Activated effector memory CD4-positive, alpha-beta T cell treated with Interleukin-2 at 50 U/mL for 16 hours (primary cell): ENCODE measurements around the gene STAM.
"Not testable (repeated sequence)": the region's sequence is repeated elsewhere in the genome, so short reads cannot be mapped to it uniquely, and the experiment has no call there.

Experiments used
- DNase-seq: peaks from one replicate; pipeline ENCODE4 v3.0.0-alpha.2; 2020

The STAM gene

GRCh38 chr10:17682236-17682946, 38.4 kb downstream of the STAM start:
- DNase-seq = no peak

GRCh38 chr10:17683541-17683940, 39.6 kb downstream of the STAM start:
- no peak for DNase-seq

- DNase-seq = no peak
Measured at GRCh38 chr10:17684537-17684936, 40.6 kb downstream of the STAM start.

GRCh38 chr10:17685233-17685840, 41.4 kb downstream of the STAM start:
- DNase-seq = no peak

- DNase-seq = no peak
Measured at GRCh38 chr10:17687117-17687831, 43.3 kb downstream of the STAM start.

- no peak for DNase-seq
Measured at GRCh38 chr10:17689137-17689536, 45.2 kb downstream of the STAM start.

- DNase-seq = no peak
Measured at GRCh38 chr10:17693009-17693408, 49.1 kb downstream of the STAM start.

- no peak for DNase-seq
Measured at GRCh38 chr10:17698696-17699095, 54.7 kb downstream of the STAM start.

GRCh38 chr10:17701301-17701700, 57.4 kb downstream of the STAM start:
- DNase-seq = no peak

- no peak for DNase-seq
Measured at GRCh38 chr10:17703706-17704105, 59.8 kb downstream of the STAM start.

GRCh38 chr10:17708821-17709220, 64.9 kb downstream of the STAM start:
- no peak for DNase-seq

- no peak for DNase-seq
Measured at GRCh38 chr10:17709492-17709891, 65.5 kb downstream of the STAM start.

GRCh38 chr10:17710181-17710580, 66.2 kb downstream of the STAM start:
- DNase-seq = no peak

GRCh38 chr10:17712053-17712452, 68.1 kb downstream of the STAM start:
- DNase-seq = no peak

GRCh38 chr10:17712717-17713471, 68.9 kb downstream of the STAM start:
- DNase-seq = no peak

- no peak for DNase-seq
Measured at GRCh38 chr10:17713758-17714157, 69.8 kb downstream of the STAM start.

GRCh38 chr10:17716161-17716560, 72.2 kb downstream of the STAM start:
- no peak for DNase-seq

GRCh38 chr10:17722317-17723014, 78.5 kb downstream of the STAM start:
- not testable (repeated sequence) for DNase-seq

- DNase-seq = no peak
Measured at GRCh38 chr10:17725703-17726102, 81.8 kb downstream of the STAM start.

- no peak for DNase-seq
Measured at GRCh38 chr10:17729630-17730029, 85.7 kb downstream of the STAM start.

GRCh38 chr10:17730667-17731066, 86.7 kb downstream of the STAM start:
- DNase-seq = no peak

- no peak for DNase-seq
Measured at GRCh38 chr10:17731331-17732020, 87.5 kb downstream of the STAM start.
